Measurements from ENCODE around the gene HECTD1.

Gene HECTD1

GRCh38 chr14:31167032-31167431 is 40.6 kb downstream of the HECTD1 start:
- Histone ChIP-seq H4K8ac (ENCODE audit: low read length) (no peak overlapping the region), H2AK5ac (ENCODE audit: low read length, severe bottlenecking) (no peak overlapping the region), H2BK5ac (ENCODE audit: low read depth, low read length, poor library complexity, severe bottlenecking) (no peak overlapping the region), H2AFZ (ENCODE audit: low read depth, low read length) (no peak overlapping the region), H3K23ac (ENCODE audit: low read length in 2 of 2) (no peak overlapping the region), H3K9me3 (ENCODE audit: control insufficient read depth, low read length) (no peaks in the 10 kb centered on the region), H3K27ac (ENCODE audit: low read length, poor library complexity, severe bottlenecking) (no peak overlapping the region), H4K91ac (ENCODE audit: low read length) (no peak overlapping the region), H3K36me3 (ENCODE audit: control insufficient read depth in 1 of 2, insufficient read depth in 2 of 2, low read depth in 1 of 2, low read length in 2 of 2) (peaks cover 22 to 88% of the 10 kb centered on the region in 2 experiments), H3K27me3 (ENCODE audit: control insufficient read depth in 1 of 2, insufficient read depth in 1 of 2, low read length in 2 of 2) (no peaks in the 10 kb centered on the region), H3K4ac (ENCODE audit: low read depth in 1 of 2, low read length in 2 of 2) (no peak overlapping the region), H3K4me1 (ENCODE audit: control insufficient read depth, insufficient read depth, low read depth, low read length) (no peaks in the 10 kb centered on the region), H3K79me1 (replicated peaks; ENCODE audit: low read length, poor library complexity, severe bottlenecking) (peaks cover 20% of the 10 kb centered on the region), H3K9ac (ENCODE audit: low read length) (no peak overlapping the region), H3K14ac (ENCODE audit: low read length in 2 of 2) (no peak overlapping the region), H2BK120ac (ENCODE audit: low read depth, low read length) (no peak overlapping the region), H2BK12ac (ENCODE audit: low read length in 2 of 2) (peak overlapping the region in 1 of 2 experiments; percentile 48), H3K18ac (ENCODE audit: low read depth in 1 of 2, low read length in 2 of 2) (no peak overlapping the region), H2BK15ac (ENCODE audit: low read depth, poor library complexity, severe bottlenecking) (no peak overlapping the region), H3K4me3 (ENCODE audit: insufficient read depth in 1 of 2, low read depth in 1 of 2, low read length in 2 of 2) (no peak overlapping the region), H3K4me2 (ENCODE audit: low read length, poor library complexity, severe bottlenecking) (no peak overlapping the region)
- DNase-seq, result no peak
- 100% methylated on average over 5 of the region's 5 CpGs for WGBS

GRCh38 chr14:31166271-31166561 is 41.4 kb downstream of the HECTD1 start:
- no peak overlapping the region for H3K14ac ChIP-seq (ENCODE audit: low read length in 2 of 2)
- H4K91ac ChIP-seq (ENCODE audit: low read length), result no peak overlapping the region
- peak overlapping the region; percentile 74 for H3K27ac ChIP-seq (ENCODE audit: low read length, poor library complexity, severe bottlenecking)
- no peak overlapping the region for H3K4ac ChIP-seq (ENCODE audit: low read depth in 1 of 2, low read length in 2 of 2)
- H2AK5ac ChIP-seq (ENCODE audit: low read length, severe bottlenecking), result peak overlapping the region; percentile 59
- no peaks in the 10 kb centered on the region for H3K9me3 ChIP-seq (ENCODE audit: control insufficient read depth, low read length)
- peak overlapping the region in 1 of 2 experiments; percentile 21 for H3K4me3 ChIP-seq (ENCODE audit: insufficient read depth in 1 of 2, low read depth in 1 of 2, low read length in 2 of 2)
- H2BK15ac ChIP-seq (ENCODE audit: low read depth, poor library complexity, severe bottlenecking), result no peak overlapping the region
- DNase-seq, result peak; percentile 21
- H3K27me3 ChIP-seq (ENCODE audit: control insufficient read depth in 1 of 2, insufficient read depth in 1 of 2, low read length in 2 of 2), result no peaks in the 10 kb centered on the region
- no peaks in the 10 kb centered on the region for H3K4me1 ChIP-seq (ENCODE audit: control insufficient read depth, insufficient read depth, low read depth, low read length)
- WGBS, result over 99% methylated on average over 3 of the region's 3 CpGs
- H2BK12ac ChIP-seq (ENCODE audit: low read length in 2 of 2), result no peak overlapping the region
- H4K8ac ChIP-seq (ENCODE audit: low read length), result no peak overlapping the region
- H2AFZ ChIP-seq (ENCODE audit: low read depth, low read length), result no peak overlapping the region
- H3K4me2 ChIP-seq (ENCODE audit: low read length, poor library complexity, severe bottlenecking), result no peak overlapping the region
- no peak overlapping the region for H2BK120ac ChIP-seq (ENCODE audit: low read depth, low read length)
- peaks cover 21% of the 10 kb centered on the region for H3K79me1 ChIP-seq (replicated peaks; ENCODE audit: low read length, poor library complexity, severe bottlenecking)
- peaks cover 26 to 87% of the 10 kb centered on the region in 2 experiments for H3K36me3 ChIP-seq (ENCODE audit: control insufficient read depth in 1 of 2, insufficient read depth in 2 of 2, low read depth in 1 of 2, low read length in 2 of 2)
- H3K18ac ChIP-seq (ENCODE audit: low read depth in 1 of 2, low read length in 2 of 2), result peak overlapping the region in 1 of 2 experiments; percentile 30
- peak overlapping the region; percentile 65 for H3K9ac ChIP-seq (ENCODE audit: low read length)
- no peak overlapping the region for H3K23ac ChIP-seq (ENCODE audit: low read length in 2 of 2)
- H2BK5ac ChIP-seq (ENCODE audit: low read depth, low read length, poor library complexity, severe bottlenecking), result no peak overlapping the region

DNA sequence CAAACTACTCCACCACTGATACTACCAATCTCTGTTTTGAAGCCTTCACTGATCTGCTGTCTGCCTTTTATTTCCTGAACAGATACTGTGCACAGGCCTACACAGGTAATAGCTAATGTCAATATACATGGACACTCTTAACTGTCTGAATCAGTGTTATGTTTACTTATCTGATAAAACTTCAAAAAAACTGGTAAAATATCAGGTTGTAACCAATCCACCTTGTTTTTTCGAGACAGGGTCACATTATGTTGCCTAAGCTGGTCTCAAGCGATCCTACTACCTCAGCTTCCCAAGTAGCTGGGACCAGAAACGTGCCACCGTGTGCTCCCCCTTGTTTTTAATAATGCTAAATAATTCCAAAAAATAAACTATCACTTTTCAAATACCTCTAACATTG is 43.5 kb downstream of the HECTD1 start:
- H3K4ac ChIP-seq (ENCODE audit: low read depth in 1 of 2, low read length in 2 of 2), result no peak overlapping the region
- no peak overlapping the region for H3K27ac ChIP-seq (ENCODE audit: low read length, poor library complexity, severe bottlenecking)
- DNase-seq, result no peak
- H3K79me1 ChIP-seq (replicated peaks; ENCODE audit: low read length, poor library complexity, severe bottlenecking), result peaks cover 20% of the 10 kb centered on the region
- H2BK15ac ChIP-seq (ENCODE audit: low read depth, poor library complexity, severe bottlenecking), result no peak overlapping the region
- no peak overlapping the region for H2BK5ac ChIP-seq (ENCODE audit: low read depth, low read length, poor library complexity, severe bottlenecking)
- no peak overlapping the region for H4K91ac ChIP-seq (ENCODE audit: low read length)
- no peak overlapping the region for H3K14ac ChIP-seq (ENCODE audit: low read length in 2 of 2)
- no peak overlapping the region for H2BK120ac ChIP-seq (ENCODE audit: low read depth, low read length)
- no peak overlapping the region for H2BK12ac ChIP-seq (ENCODE audit: low read length in 2 of 2)
- H4K8ac ChIP-seq (ENCODE audit: low read length), result no peak overlapping the region
- no peak overlapping the region for H3K4me2 ChIP-seq (ENCODE audit: low read length, poor library complexity, severe bottlenecking)
- H3K27me3 ChIP-seq (ENCODE audit: control insufficient read depth in 1 of 2, insufficient read depth in 1 of 2, low read length in 2 of 2), result no peaks in the 10 kb centered on the region
- WGBS, result 95% methylated on average over 4 of the region's 4 CpGs
- peaks cover 1% of the 10 kb centered on the region for H3K4me1 ChIP-seq (ENCODE audit: control insufficient read depth, insufficient read depth, low read depth, low read length)
- no peak overlapping the region for H2AFZ ChIP-seq (ENCODE audit: low read depth, low read length)
- H3K18ac ChIP-seq (ENCODE audit: low read depth in 1 of 2, low read length in 2 of 2), result no peak overlapping the region
- no peak overlapping the region for H3K4me3 ChIP-seq (ENCODE audit: insufficient read depth in 1 of 2, low read depth in 1 of 2, low read length in 2 of 2)
- no peak overlapping the region for H2AK5ac ChIP-seq (ENCODE audit: low read length, severe bottlenecking)
- peak overlapping the region; percentile 86 for H3K9ac ChIP-seq (ENCODE audit: low read length)
- H3K23ac ChIP-seq (ENCODE audit: low read length in 2 of 2), result no peak overlapping the region
- H3K36me3 ChIP-seq (ENCODE audit: control insufficient read depth in 1 of 2, insufficient read depth in 2 of 2, low read depth in 1 of 2, low read length in 2 of 2), result peaks cover 31 to 77% of the 10 kb centered on the region in 2 experiments
- no peaks in the 10 kb centered on the region for H3K9me3 ChIP-seq (ENCODE audit: control insufficient read depth, low read length)

DNA sequence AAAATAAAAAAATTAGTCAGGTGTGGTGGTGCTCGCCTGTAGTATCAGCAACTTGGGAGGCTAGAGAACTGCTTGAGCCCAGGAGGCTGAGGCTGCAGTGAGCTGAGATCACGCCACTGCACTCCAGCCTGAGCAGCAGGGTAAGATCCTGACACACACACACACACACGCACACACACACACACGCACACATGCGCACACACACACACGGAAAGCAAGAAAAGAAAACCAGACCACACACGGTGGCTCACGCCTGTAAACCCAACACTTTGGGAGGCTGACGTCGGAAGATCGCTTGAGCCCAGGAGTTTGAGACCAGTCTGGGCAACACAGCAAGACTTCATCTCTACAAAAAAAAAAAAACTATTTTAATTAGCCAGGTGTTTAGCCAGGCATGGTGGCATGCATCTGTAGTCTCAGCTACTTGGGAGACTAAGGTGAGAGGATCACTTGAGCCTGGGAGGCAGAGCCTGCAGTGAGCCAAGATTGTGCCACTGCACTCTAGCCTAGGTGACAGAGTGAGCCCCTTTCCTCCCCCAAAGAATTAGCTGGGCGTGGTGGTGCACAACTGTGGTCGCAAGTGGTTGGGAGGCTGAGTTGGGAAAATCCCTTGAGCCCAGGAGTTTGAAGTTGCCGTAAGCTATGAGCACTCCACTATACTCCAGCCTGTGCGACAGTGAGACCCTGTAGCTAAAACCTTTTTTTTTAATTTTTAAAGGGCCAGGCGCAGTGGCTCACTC is 44.5 kb downstream of the HECTD1 start:
- H3K4me3 ChIP-seq (ENCODE audit: insufficient read depth in 1 of 2, low read depth in 1 of 2, low read length in 2 of 2), result no peak overlapping the region
- H3K27me3 ChIP-seq (ENCODE audit: control insufficient read depth in 1 of 2, insufficient read depth in 1 of 2, low read length in 2 of 2), result no peaks in the 10 kb centered on the region
- H3K14ac ChIP-seq (ENCODE audit: low read length in 2 of 2), result no peak overlapping the region
- 90% methylated on average over 13 of the region's 16 CpGs for WGBS
- H3K4me1 ChIP-seq (ENCODE audit: control insufficient read depth, insufficient read depth, low read depth, low read length), result peaks cover 1% of the 10 kb centered on the region
- H2BK12ac ChIP-seq (ENCODE audit: low read length in 2 of 2), result no peak overlapping the region
- H3K4me2 ChIP-seq (ENCODE audit: low read length, poor library complexity, severe bottlenecking), result no peak overlapping the region
- peaks cover 31 to 77% of the 10 kb centered on the region in 2 experiments for H3K36me3 ChIP-seq (ENCODE audit: control insufficient read depth in 1 of 2, insufficient read depth in 2 of 2, low read depth in 1 of 2, low read length in 2 of 2)
- no peaks in the 10 kb centered on the region for H3K9me3 ChIP-seq (ENCODE audit: control insufficient read depth, low read length)
- no peak overlapping the region for H3K27ac ChIP-seq (ENCODE audit: low read length, poor library complexity, severe bottlenecking)
- no peak overlapping the region for H4K91ac ChIP-seq (ENCODE audit: low read length)
- H3K18ac ChIP-seq (ENCODE audit: low read depth in 1 of 2, low read length in 2 of 2), result no peak overlapping the region
- H2BK15ac ChIP-seq (ENCODE audit: low read depth, poor library complexity, severe bottlenecking), result no peak overlapping the region
- peaks cover 20% of the 10 kb centered on the region for H3K79me1 ChIP-seq (replicated peaks; ENCODE audit: low read length, poor library complexity, severe bottlenecking)
- H4K8ac ChIP-seq (ENCODE audit: low read length), result no peak overlapping the region
- DNase-seq, result no peak
- H3K23ac ChIP-seq (ENCODE audit: low read length in 2 of 2), result no peak overlapping the region
- H2BK120ac ChIP-seq (ENCODE audit: low read depth, low read length), result no peak overlapping the region
- H2BK5ac ChIP-seq (ENCODE audit: low read depth, low read length, poor library complexity, severe bottlenecking), result no peak overlapping the region
- no peak overlapping the region for H2AFZ ChIP-seq (ENCODE audit: low read depth, low read length)
- H3K4ac ChIP-seq (ENCODE audit: low read depth in 1 of 2, low read length in 2 of 2), result no peak overlapping the region
- no peak overlapping the region for H3K9ac ChIP-seq (ENCODE audit: low read length)
- no peak overlapping the region for H2AK5ac ChIP-seq (ENCODE audit: low read length, severe bottlenecking)

All from mesenchymal stem cell (in vitro differentiated cells and primary cell).